Frontal cortex (tissue), 4 donors: ENCODE results near the gene GLT6D1. TPM values are rescaled to one million over a fixed set of nuclear protein-coding genes. Genes with fewer than 3 reads are reported as not detected.

ENCODE experiments used
- DNase-seq, 2 donors: peaks; one replicate each; pipeline ENCODE4 v3.0.0; 2012; ENCODE audit warnings: low spot score in 2 of 2
- FAIRE-seq: peaks from 2 replicates; lab custom pipeline; 2012; peaks lifted over from hg19 to GRCh38; lab: Jason Lieb, UNC
- total RNA-seq: library from RNA; depleted of rRNA; stranded (reverse); fragments of >200 nt; gene quantifications from one replicate; pipeline ENCODE4 v1.2.3, GENCODE V29; 2014
- donor health status: control.
- donor health status: control.
- donor health status: control.

GLT6D1 gene
- total RNA-seq, 1 donor from 2014 or later, result not detected

- FAIRE-seq, result no peak
- no peak for DNase-seq
Observed at GRCh38 chr9:135590486-135591079, 48.8 kb downstream of the GLT6D1 start.

- no peak for FAIRE-seq
Observed at GRCh38 chr9:135589596-135590485, 49.5 kb downstream of the GLT6D1 start.

GRCh38 chr9:135588886-135589595 is 50.3 kb downstream of the GLT6D1 start:
- DNase-seq (no peak), FAIRE-seq (no peak)

More at GRCh38 chr9:135589596-135590485, 49.5 kb downstream of the GLT6D1 start:
- DNase-seq, result no peak

- no peak for FAIRE-seq
Observed at GRCh38 chr9:135588371-135588770, 51.0 kb downstream of the GLT6D1 start.

GRCh38 chr9:135587658-135588057 is 51.7 kb downstream of the GLT6D1 start:
- FAIRE-seq (no peak), DNase-seq (no peak)

More at GRCh38 chr9:135588371-135588770, 51.0 kb downstream of the GLT6D1 start:
- DNase-seq, result no peak

- DNase-seq (no peak), FAIRE-seq (no peak)
Observed at GRCh38 chr9:135586601-135587109, 52.7 kb downstream of the GLT6D1 start.

- DNase-seq (no peak), FAIRE-seq (no peak)
Observed at GRCh38 chr9:135584934-135585333, 54.4 kb downstream of the GLT6D1 start.

GRCh38 chr9:135584371-135584770 is 55.0 kb downstream of the GLT6D1 start:
- no peak for FAIRE-seq
- no peak for DNase-seq

GRCh38 chr9:135583688-135584011 is 55.7 kb downstream of the GLT6D1 start:
- DNase-seq, result no peak

GRCh38 chr9:135582966-135583687 is 56.2 kb downstream of the GLT6D1 start:
- FAIRE-seq, result no peak
- DNase-seq, result no peak

More at GRCh38 chr9:135583688-135584011, 55.7 kb downstream of the GLT6D1 start:
- FAIRE-seq, result no peak

- DNase-seq (no peak), FAIRE-seq (no peak)
Observed at GRCh38 chr9:135582541-135582940, 56.8 kb downstream of the GLT6D1 start.

GRCh38 chr9:135581636-135582426 is 57.5 kb downstream of the GLT6D1 start:
- DNase-seq, result no peak
- no peak for FAIRE-seq

GRCh38 chr9:135580664-135581380 is 58.5 kb downstream of the GLT6D1 start:
- FAIRE-seq, result no peak
- no peak for DNase-seq

- FAIRE-seq, result no peak
Observed at GRCh38 chr9:135579889-135580660, 59.3 kb downstream of the GLT6D1 start.

GRCh38 chr9:135579356-135579755 is 60.0 kb downstream of the GLT6D1 start:
- FAIRE-seq (no peak), DNase-seq (no peak)

More at GRCh38 chr9:135579889-135580660, 59.3 kb downstream of the GLT6D1 start:
- no peak for DNase-seq

- FAIRE-seq, result no peak
- no peak for DNase-seq
Observed at GRCh38 chr9:135577256-135577655, 62.1 kb downstream of the GLT6D1 start.

GRCh38 chr9:135575995-135576631 is 63.2 kb downstream of the GLT6D1 start:
- FAIRE-seq (no peak), DNase-seq (no peak)
